GM23248 (cell line): Measurements from ENCODE around the gene ATP2C2. TPM values are rescaled to one million over a fixed set of nuclear protein-coding genes. Genes with fewer than 3 reads are reported as not detected.
"Not testable (repeated sequence)": the region's sequence is repeated elsewhere in the genome, so short reads cannot be mapped to it uniquely, and the experiment has no call there.

Experiments used
- DNase-seq: peaks from one replicate; pipeline ENCODE4 v3.0.0-alpha.2; 2015
- H2AFZ ChIP-seq: fragments of 200-600 bp; sonication (generic); 2 replicates; pipeline ENCODE4 v1.6.1; 2016; ENCODE audit warnings: antibody characterized with exemption
- H3F3A ChIP-seq: fragments of 200-600 bp; sonication (generic); 2 replicates; pipeline ENCODE4 v1.6.1; 2016; ENCODE audit warnings: mild to moderate bottlenecking, antibody characterized with exemption, mixed run types; ENCODE audit not compliant: insufficient read depth
- H3K27ac ChIP-seq: fragments of 200-600 bp; sonication (generic); 2 replicates; pipeline ENCODE4 v1.5.1; 2016; ENCODE audit warnings: mild to moderate bottlenecking
- H3K27me3 ChIP-seq: fragments of 200-600 bp; sonication (generic); replicated peaks from 2 replicates; pipeline ENCODE4 v1.6.1; 2016; ENCODE audit warnings: mild to moderate bottlenecking; ENCODE audit not compliant: insufficient read depth
- H3K36me3 ChIP-seq: fragments of 200-600 bp; sonication (generic); 2 replicates; pipeline ENCODE4 v1.6.1; 2016; ENCODE audit warnings: low read depth, mild to moderate bottlenecking
- H3K4me1 ChIP-seq: fragments of 200-600 bp; sonication (generic); 2 replicates; pipeline ENCODE4 v1.6.1; 2016; ENCODE audit warnings: mild to moderate bottlenecking; ENCODE audit not compliant: insufficient read depth
- H3K4me2 ChIP-seq: fragments of 200-600 bp; sonication (generic); one replicate; pipeline ENCODE4 v1.6.1; 2016; ENCODE audit warnings: mild to moderate bottlenecking; ENCODE audit not compliant: unreplicated experiment
- H3K4me3 ChIP-seq: fragments of 200-600 bp; sonication (generic); 2 replicates; pipeline ENCODE4 v1.5.1; 2016; ENCODE audit warnings: mild to moderate bottlenecking
- H3K79me2 ChIP-seq: fragments of 200-600 bp; sonication (generic); 2 replicates; pipeline ENCODE4 v1.6.1; 2016; ENCODE audit warnings: mild to moderate bottlenecking; ENCODE audit not compliant: insufficient read depth
- H3K9ac ChIP-seq: fragments of 200-600 bp; sonication (generic); 2 replicates; pipeline ENCODE4 v1.6.1; 2016; ENCODE audit warnings: mild to moderate bottlenecking
- H3K9me2 ChIP-seq: fragments of 200-600 bp; sonication (generic); 2 replicates; pipeline ENCODE4 v1.6.1; 2016; ENCODE audit warnings: mixed run types, mild to moderate bottlenecking, moderate library complexity; ENCODE audit not compliant: insufficient read depth
- H3K9me3 ChIP-seq: fragments of 200-600 bp; sonication (generic); one replicate; pipeline ENCODE4 v1.6.1; 2017; ENCODE audit warnings: low read depth
- H4K20me1 ChIP-seq: fragments of 200-600 bp; sonication (generic); 2 replicates; pipeline ENCODE4 v1.6.0; 2016; ENCODE audit not compliant: insufficient read depth
- EZH2 ChIP-seq: fragments of 200-600 bp; sonication (generic); IDR thresholded peaks from 2 replicates; pipeline ENCODE4 v1.6.1; 2018; ENCODE audit warnings: antibody characterized with exemption, mild to moderate bottlenecking; ENCODE audit not compliant: insufficient read depth, poor library complexity, severe bottlenecking
- EZH2phosphoT487 ChIP-seq: fragments of 200-600 bp; sonication (generic); IDR thresholded peaks from 2 replicates; pipeline ENCODE4 v1.6.1; 2018; ENCODE audit warnings: antibody characterized with exemption, moderate library complexity, mild to moderate bottlenecking, low read depth; ENCODE audit not compliant: insufficient read depth
- WGBS, 2 experiments: methylation state at CpG; one replicate each; pipeline ENCODE4 v1.1.6; 2015 to 2017; ENCODE audit warnings: low lambda C conversion rate in 2 of 2, low coverage in 1 of 2; ENCODE audit errors: missing lambda C conversion rate in 2 of 2; 5-methylcytosine and 5-hydroxymethylcytosine counted together
- in situ Hi-C: fragments of 300-500 bp; cut with MboI; formaldehyde crosslinking; loops from 2 replicates; pipeline ENCODE4 v1.15.0; 2020
- polyA plus RNA-seq: library from polyadenylated mRNA; unstranded; fragments of >200 nt; fragmentation: Nextera tagmentation; extraction: Ambion mirVana; gene quantifications from 2 replicates; pipeline ENCODE4 v1.2.1, GENCODE V29; 2016
- total RNA-seq: library from RNA; depleted of rRNA; stranded (reverse); fragments of >200 nt; shearing (Covaris generic); gene quantifications from 2 replicates; pipeline ENCODE4 v1.2.3, GENCODE V29; 2014

Gene ATP2C2
- total and polyA plus RNA-seq, 2 experiments from 2014 or later: 0.84 TPM; not detected in 1

- peak; percentile 61 for DNase-seq
- H3F3A ChIP-seq: no peaks in the 10 kb centered on the region
- H4K20me1 ChIP-seq: no peaks in the 10 kb centered on the region
- in situ Hi-C loops: no loop called here
- no peak overlapping the region for H3K27ac ChIP-seq
- TF ChIP-seq EZH2phosphoT487 (no peak), EZH2 (no peak)
- no peaks in the 10 kb centered on the region for H3K9me2 ChIP-seq
- peaks cover 9% of the 10 kb centered on the region for H3K27me3 ChIP-seq
- H2AFZ ChIP-seq: no peak overlapping the region
- H3K9me3 ChIP-seq: no peaks in the 10 kb centered on the region
- H3K4me2 ChIP-seq: no peak overlapping the region
- H3K4me3 ChIP-seq: no peak overlapping the region
- H3K79me2 ChIP-seq: no peaks in the 10 kb centered on the region
- 73% methylated on average over 17 of the region's 17 CpGs for WGBS, 2 experiments
- no peaks in the 10 kb centered on the region for H3K36me3 ChIP-seq
- H3K9ac ChIP-seq: no peak overlapping the region
- H3K4me1 ChIP-seq: no peaks in the 10 kb centered on the region
Observed at GRCh38 chr16:84331998-84332780, 36.1 kb upstream of the ATP2C2 start.

GRCh38 chr16:84332975-84333684, 35.2 kb upstream of the ATP2C2 start:
- in situ Hi-C loops: no loop called here
- WGBS, 2 experiments: 48 to 52% methylated on average over 10 of the region's 10 CpGs
- TF ChIP-seq EZH2: no peak
- no peak for TF ChIP-seq EZH2phosphoT487
- Histone ChIP-seq H3K27ac (no peak overlapping the region), H3K4me3 (no peak overlapping the region), H3K4me1 (no peaks in the 10 kb centered on the region), H3K9me3 (no peaks in the 10 kb centered on the region), H4K20me1 (no peaks in the 10 kb centered on the region), H3K9ac (no peak overlapping the region), H2AFZ (no peak overlapping the region), H3F3A (no peaks in the 10 kb centered on the region), H3K36me3 (no peaks in the 10 kb centered on the region), H3K9me2 (no peaks in the 10 kb centered on the region), H3K79me2 (no peaks in the 10 kb centered on the region), H3K4me2 (no peak overlapping the region), H3K27me3 (peaks cover 14% of the 10 kb centered on the region)
- DNase-seq: no peak

- no peak overlapping the region for H3K27ac ChIP-seq
- no peaks in the 10 kb centered on the region for H3F3A ChIP-seq
- H3K9me3 ChIP-seq: no peaks in the 10 kb centered on the region
- no peaks in the 10 kb centered on the region for H3K36me3 ChIP-seq
- H3K4me1 ChIP-seq: no peaks in the 10 kb centered on the region
- no peak overlapping the region for H3K4me3 ChIP-seq
- no peak for TF ChIP-seq EZH2
- TF ChIP-seq EZH2phosphoT487: no peak
- no peaks in the 10 kb centered on the region for H4K20me1 ChIP-seq
- H3K79me2 ChIP-seq: no peaks in the 10 kb centered on the region
- no peak overlapping the region for H2AFZ ChIP-seq
- H3K27me3 ChIP-seq: peaks cover 24% of the 10 kb centered on the region
- no peak for DNase-seq
- in situ Hi-C loops: no loop called here
- no peak overlapping the region for H3K4me2 ChIP-seq
- WGBS, 2 experiments: 55 to 60% methylated on average over 3 of the region's 3 CpGs
- no peaks in the 10 kb centered on the region for H3K9me2 ChIP-seq
- no peak overlapping the region for H3K9ac ChIP-seq
Observed at GRCh38 chr16:84334058-84334457, 34.3 kb upstream of the ATP2C2 start.

- in situ Hi-C loops: no loop called here
- no peak for TF ChIP-seq EZH2
- no peak for TF ChIP-seq EZH2phosphoT487
- Histone ChIP-seq H3K4me3 (no peak overlapping the region), H3K9me2 (no peaks in the 10 kb centered on the region), H3K79me2 (no peaks in the 10 kb centered on the region), H3K36me3 (no peaks in the 10 kb centered on the region), H3K4me1 (no peaks in the 10 kb centered on the region), H3K9ac (no peak overlapping the region), H4K20me1 (no peaks in the 10 kb centered on the region), H3K27me3 (peaks cover 28% of the 10 kb centered on the region), H3K4me2 (no peak overlapping the region), H2AFZ (no peak overlapping the region), H3K9me3 (no peaks in the 10 kb centered on the region), H3K27ac (no peak overlapping the region), H3F3A (no peaks in the 10 kb centered on the region)
- DNase-seq: no peak
- 15 to 28% methylated on average over 1 of the region's 1 CpG for WGBS, 2 experiments
Observed at GRCh38 chr16:84334482-84334881, 33.9 kb upstream of the ATP2C2 start.

GRCh38 chr16:84337236-84337635, 31.1 kb upstream of the ATP2C2 start:
- H3K4me2 ChIP-seq, H4K20me1 ChIP-seq, H3K9me3 ChIP-seq, H3K4me3 ChIP-seq, H3K9me2 ChIP-seq, H3K79me2 ChIP-seq, H3K27ac ChIP-seq, H2AFZ ChIP-seq, in situ Hi-C loops, H3K36me3 ChIP-seq, H3K4me1 ChIP-seq, H3F3A ChIP-seq, DNase-seq, H3K9ac ChIP-seq: not testable (repeated sequence)
- H3K27me3 ChIP-seq: peaks cover 44% of the 10 kb centered on the region
